OCI-LY1 (cell line): ENCODE measurements around the gene LRRC8B.
A peak's percentile ranks its signal among the peaks of the same experiment; 100 is the strongest.

ENCODE experiments used
- H2AFZ ChIP-seq: fragments of 200-600 bp; sonication (generic), shearing (Covaris generic); 2 replicates; pipeline ENCODE4 v1.6.0; 2014; ENCODE audit warnings: antibody characterized with exemption, mild to moderate bottlenecking, low read length
- H3F3A ChIP-seq: fragments of 200-600 bp; sonication (generic), shearing (Covaris generic); 2 replicates; pipeline ENCODE4 v1.6.0; 2014; ENCODE audit warnings: mild to moderate bottlenecking, antibody characterized with exemption, low read length, moderate library complexity; ENCODE audit not compliant: insufficient read depth
- H3K27ac ChIP-seq: fragments of 200-600 bp; sonication (generic); 2 replicates; pipeline ENCODE4 v1.5.1; 2014; ENCODE audit warnings: low read length, mixed run types, mild to moderate bottlenecking, low read depth; ENCODE audit not compliant: poor library complexity, severe bottlenecking
- H3K27me3 ChIP-seq: fragments of 200-600 bp; sonication (generic); 2 replicates; pipeline ENCODE4 v1.6.0; 2014; ENCODE audit warnings: antibody characterized with exemption, mild to moderate bottlenecking, low read length, moderate library complexity; ENCODE audit not compliant: insufficient read depth
- H3K36me3 ChIP-seq: fragments of 200-600 bp; sonication (generic); 2 replicates; pipeline ENCODE4 v1.6.1; 2014; ENCODE audit warnings: mild to moderate bottlenecking, antibody characterized with exemption, low read length, moderate library complexity, mixed read lengths; ENCODE audit not compliant: insufficient read depth
- H3K4me1 ChIP-seq: fragments of 200-600 bp; sonication (generic); 2 replicates; pipeline ENCODE4 v1.5.1; 2014; ENCODE audit warnings: mild to moderate bottlenecking, low read length, moderate library complexity; ENCODE audit not compliant: insufficient read depth, severe bottlenecking
- H3K4me2 ChIP-seq: fragments of 200-600 bp; sonication (generic), shearing (Covaris generic); 2 replicates; pipeline ENCODE4 v1.6.1; 2014; ENCODE audit warnings: low read length
- H3K4me3 ChIP-seq: fragments of 200-600 bp; sonication (generic); 2 replicates; pipeline ENCODE4 v1.5.1; 2014; ENCODE audit warnings: low read length, low read depth, mild to moderate bottlenecking, mixed read lengths; ENCODE audit not compliant: poor library complexity, severe bottlenecking
- H3K79me2 ChIP-seq: fragments of 200-600 bp; shearing (Covaris generic); 2 replicates; pipeline ENCODE4 v1.6.1; 2016; ENCODE audit warnings: mixed run types, low read length, mixed read lengths; ENCODE audit not compliant: insufficient read depth
- H3K9ac ChIP-seq: fragments of 200-600 bp; sonication (generic), shearing (Covaris generic); 2 replicates; pipeline ENCODE4 v1.6.1; 2014; ENCODE audit warnings: mild to moderate bottlenecking, low read length, mixed read lengths
- H3K9me2 ChIP-seq: fragments of 200-600 bp; sonication (generic), shearing (Covaris generic); 2 replicates; pipeline ENCODE4 v1.6.1; 2014; ENCODE audit warnings: low read depth, mild to moderate bottlenecking, low read length, mixed read lengths
- H3K9me3 ChIP-seq: fragments of 200-600 bp; shearing (Covaris generic); 2 replicates; pipeline ENCODE4 v1.6.1; 2014; ENCODE audit warnings: low read length, mixed read lengths
- H4K20me1 ChIP-seq: fragments of 200-600 bp; sonication (generic), shearing (Covaris generic); 2 replicates; pipeline ENCODE4 v1.6.0; 2016; ENCODE audit warnings: mild to moderate bottlenecking, low read length; ENCODE audit not compliant: insufficient read depth
- CTCF ChIP-seq: fragments of 200-600 bp; sonication (generic), shearing (Covaris generic); IDR thresholded peaks from 2 replicates; pipeline ENCODE4 v1.5.1; 2017; ENCODE audit warnings: mild to moderate bottlenecking, antibody characterized with exemption, low read length, moderate library complexity, mixed read lengths
- EZH2 ChIP-seq: fragments of 200-600 bp; sonication (generic), shearing (Covaris generic); IDR thresholded peaks from 2 replicates; pipeline ENCODE4 v1.8.0; 2017; ENCODE audit warnings: borderline replicate concordance, mixed run types, mild to moderate bottlenecking, antibody characterized with exemption, low read length, moderate library complexity, mixed read lengths

The LRRC8B gene

GRCh38 chr1:89622895-89623294 is 98.3 kb downstream of the LRRC8B start:
- H3K9me3 ChIP-seq: 0 out of 2 replicates have a peak, but pooled peaks cover 4% of the 10 kb centered on the region
- H3F3A ChIP-seq: no peaks in the 10 kb centered on the region
- H3K36me3 ChIP-seq: no peaks in the 10 kb centered on the region; the same call in 1 of the 2 replicates
- no peaks in the 10 kb centered on the region for H4K20me1 ChIP-seq
- H2AFZ ChIP-seq: no peak overlapping the region
- no peak overlapping the region for H3K27ac ChIP-seq
- H3K4me3 ChIP-seq: no peak overlapping the region
- no peaks in the 10 kb centered on the region for H3K9me2 ChIP-seq
- H3K27me3 ChIP-seq: no peaks in the 10 kb centered on the region
- no peak for TF ChIP-seq EZH2
- TF ChIP-seq CTCF: 0 out of 2 replicates have a peak, but pooled peaks have one; percentile 23
- H3K4me2 ChIP-seq: no peak overlapping the region
- H3K9ac ChIP-seq: no peak overlapping the region
- no peaks in the 10 kb centered on the region for H3K4me1 ChIP-seq
- no peaks in the 10 kb centered on the region for H3K79me2 ChIP-seq

GRCh38 chr1:89624314-89624713 is 99.7 kb downstream of the LRRC8B start:
- Histone ChIP-seq H3K9me2 (no peaks in the 10 kb centered on the region), H3K36me3 (no peaks in the 10 kb centered on the region), H4K20me1 (no peaks in the 10 kb centered on the region), H3K27ac (no peak overlapping the region), H3K9me3 (no peaks in the 10 kb centered on the region), H3K4me3 (no peak overlapping the region), H3K79me2 (no peaks in the 10 kb centered on the region), H3K27me3 (no peaks in the 10 kb centered on the region), H3K4me2 (no peak overlapping the region), H3K9ac (no peak overlapping the region), H2AFZ (no peak overlapping the region), H3K4me1 (no peaks in the 10 kb centered on the region), H3F3A (no peaks in the 10 kb centered on the region)
- TF ChIP-seq CTCF (no peak), EZH2 (no peak)

GRCh38 chr1:89624715-89625323 is 100.2 kb downstream of the LRRC8B start:
- no peak overlapping the region for H3K4me2 ChIP-seq

More at GRCh38 chr1:89624715-89625323, 100.2 kb downstream of the LRRC8B start:
- H3K36me3 ChIP-seq: no peaks in the 10 kb centered on the region
- H3F3A ChIP-seq: no peaks in the 10 kb centered on the region
- no peaks in the 10 kb centered on the region for H3K27me3 ChIP-seq
- TF ChIP-seq EZH2 (no peak), CTCF (no peak)
- no peak overlapping the region for H3K27ac ChIP-seq
- no peak overlapping the region for H2AFZ ChIP-seq
- H3K9ac ChIP-seq: no peak overlapping the region
- no peak overlapping the region for H3K4me3 ChIP-seq
- no peaks in the 10 kb centered on the region for H3K9me3 ChIP-seq
- no peaks in the 10 kb centered on the region for H3K9me2 ChIP-seq
- no peaks in the 10 kb centered on the region for H4K20me1 ChIP-seq
- no peaks in the 10 kb centered on the region for H3K4me1 ChIP-seq
- no peaks in the 10 kb centered on the region for H3K79me2 ChIP-seq
